Non-pigmented ciliary epithelial cell (primary cell): ENCODE measurements around the gene SLC38A8.

Source experiments
- DNase-seq: peaks from one replicate; pipeline ENCODE4 v3.0.0-alpha.2; 2010; ENCODE audit warnings: low read depth

SLC38A8 gene

GRCh38 chr16:83969771-83970429 lies 72.7 kb downstream of the SLC38A8 start:
- DNase-seq = no peak

- no peak for DNase-seq
Measured at GRCh38 chr16:83968891-83969649, 73.5 kb downstream of the SLC38A8 start.

GRCh38 chr16:83968306-83968851 lies 74.2 kb downstream of the SLC38A8 start:
- DNase-seq = no peak

DNA sequence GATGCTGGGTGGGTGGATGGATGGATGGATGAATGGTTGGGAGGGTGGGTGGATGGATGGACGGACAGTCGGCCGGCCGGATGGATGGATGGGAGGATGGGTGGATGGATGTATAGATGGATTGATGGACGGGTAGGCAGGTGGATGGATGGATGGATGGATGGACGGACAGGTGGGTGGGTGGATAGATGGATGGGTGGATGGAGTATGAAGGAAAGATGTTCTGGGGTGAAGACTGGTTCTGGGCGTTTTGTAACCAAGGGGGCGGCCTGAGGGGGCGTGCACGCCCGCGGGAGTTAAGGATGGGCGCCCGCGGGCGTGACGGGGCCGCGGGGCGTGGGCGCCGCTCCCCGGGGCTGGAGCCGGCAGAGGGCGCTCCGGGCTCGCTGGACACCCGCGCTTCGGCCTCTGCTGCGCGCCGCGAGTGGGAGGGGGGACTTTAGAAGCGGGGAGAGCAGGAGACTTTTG lies 74.7 kb downstream of the SLC38A8 start, which contains the start of gene NECAB2:
NECAB2 (plus strand) TSS at position 407 of the 468 bp plus-strand sequence. CDS start 405 bp downstream, outside the sequence.
- no peak for DNase-seq

GRCh38 chr16:83967091-83967490 lies 75.5 kb downstream of the SLC38A8 start:
- DNase-seq = no peak

GRCh38 chr16:83966153-83966696 lies 76.4 kb downstream of the SLC38A8 start:
- DNase-seq = no peak

GRCh38 chr16:83965444-83966152 lies 77.0 kb downstream of the SLC38A8 start:
- no peak for DNase-seq

- DNase-seq = no peak
Measured at GRCh38 chr16:83964684-83965443, 77.7 kb downstream of the SLC38A8 start.

- no peak for DNase-seq
Measured at GRCh38 chr16:83963277-83964119, 79.1 kb downstream of the SLC38A8 start.

GRCh38 chr16:83961591-83961990 lies 81.0 kb downstream of the SLC38A8 start:
- no peak for DNase-seq

- no peak for DNase-seq
Measured at GRCh38 chr16:83960521-83961249, 81.9 kb downstream of the SLC38A8 start.
